Lower lobe of right lung (tissue), 2 donors: ENCODE measurements around the gene EXD3. TPM values are rescaled to one million over a fixed set of nuclear protein-coding genes. Genes with fewer than 3 reads are reported as not detected.

Experiments used
- ATAC-seq, 2 donors: fragments of 200-7000 bp; cut with Tn5 transposase; one replicate each; pipeline ENCODE4 v1.9.1; 2020 to 2022; ENCODE audit warnings: mild to moderate bottlenecking in 2 of 2, moderate library complexity in 2 of 2
- DNase-seq: peaks from one replicate; pipeline ENCODE4 v3.0.0-alpha.2; 2020
- H3K27ac ChIP-seq: fragments of 200-600 bp; one replicate; pipeline ENCODE4 v1.8.0; 2022
- H3K27me3 ChIP-seq: fragments of 200-600 bp; one replicate; pipeline ENCODE4 v1.8.0; 2022; ENCODE audit warnings: low read depth
- H3K36me3 ChIP-seq: fragments of 200-600 bp; one replicate; pipeline ENCODE4 v1.8.0; 2022; ENCODE audit warnings: mild to moderate bottlenecking
- H3K4me1 ChIP-seq: fragments of 200-600 bp; one replicate; pipeline ENCODE4 v1.8.0; 2022
- H3K4me3 ChIP-seq: fragments of 200-600 bp; one replicate; pipeline ENCODE4 v1.8.0; 2022; ENCODE audit warnings: mild to moderate bottlenecking
- H3K9me3 ChIP-seq: fragments of 200-600 bp; one replicate; pipeline ENCODE4 v1.8.0; 2022
- CTCF ChIP-seq: fragments of 200-600 bp; IDR thresholded peaks from one replicate; pipeline ENCODE4 v1.8.0; 2022; ENCODE audit warnings: antibody characterized with exemption, mild to moderate bottlenecking
- intact Hi-C: fragments of 100-400 bp; cut with DNase I; formaldehyde crosslinking; loops from one replicate; pipeline ENCODE4 v1.11.0; 2022
- total RNA-seq: library from RNA; stranded (reverse); fragmentation: NEBNext Ultra II Directional; extraction: Animal tissue kit (Norgen Biotek cat#: 25700); gene quantifications from one replicate; pipeline ENCODE4 v1.2.1, GENCODE V29; 2021
- donor health status: DM: no; HTN: yes; CAD: no; lungs with severe emphysema.

Gene EXD3
- total RNA-seq, 1 donor from 2014 or later: 25.2 TPM

DNA sequence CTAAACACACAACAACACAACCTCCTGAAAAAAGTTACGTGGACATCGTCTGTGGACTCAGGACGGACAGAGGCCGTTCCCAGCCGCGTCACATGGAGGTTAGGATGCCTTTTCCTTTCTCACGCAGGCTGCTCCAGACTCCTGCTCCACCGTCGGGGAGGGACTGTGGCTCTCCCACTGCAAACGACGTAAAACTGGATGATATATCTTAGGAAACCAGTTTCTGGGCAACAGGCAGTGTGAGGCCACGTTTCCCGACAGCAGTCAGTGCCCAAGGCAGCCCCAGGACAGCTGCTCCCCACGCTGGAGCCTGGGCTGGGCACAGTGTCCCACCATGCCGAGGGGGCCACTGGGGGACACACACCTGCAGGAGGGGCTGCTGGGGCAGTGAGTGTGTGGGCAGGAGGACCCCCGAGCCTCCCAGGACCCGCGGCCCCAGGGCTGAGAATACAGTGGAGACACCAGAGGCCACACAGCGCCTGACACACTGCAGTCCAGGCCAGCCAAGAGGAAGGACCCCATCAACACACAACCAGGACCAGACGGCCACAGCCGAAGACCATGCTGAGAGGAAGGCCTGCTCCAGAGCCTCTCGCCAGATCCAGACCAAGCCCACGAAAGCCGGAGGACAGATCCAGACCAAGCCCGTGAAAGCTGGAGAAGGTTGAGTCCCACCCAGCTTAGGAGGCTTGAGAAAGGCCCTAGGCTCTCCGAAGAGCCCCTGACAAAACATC is 26.2 kb downstream of the EXD3 start:
- H3K4me3 ChIP-seq: no peak overlapping the region
- TF ChIP-seq CTCF: no peak
- intact Hi-C loops: no loop called here
- no peak for ATAC-seq
- no peaks in the 10 kb centered on the region for H3K27me3 ChIP-seq
- DNase-seq: no peak
- no peaks in the 10 kb centered on the region for H3K9me3 ChIP-seq
- H3K36me3 ChIP-seq: no peaks in the 10 kb centered on the region
- H3K4me1 ChIP-seq: no peaks in the 10 kb centered on the region
- H3K27ac ChIP-seq: no peak overlapping the region

DNA sequence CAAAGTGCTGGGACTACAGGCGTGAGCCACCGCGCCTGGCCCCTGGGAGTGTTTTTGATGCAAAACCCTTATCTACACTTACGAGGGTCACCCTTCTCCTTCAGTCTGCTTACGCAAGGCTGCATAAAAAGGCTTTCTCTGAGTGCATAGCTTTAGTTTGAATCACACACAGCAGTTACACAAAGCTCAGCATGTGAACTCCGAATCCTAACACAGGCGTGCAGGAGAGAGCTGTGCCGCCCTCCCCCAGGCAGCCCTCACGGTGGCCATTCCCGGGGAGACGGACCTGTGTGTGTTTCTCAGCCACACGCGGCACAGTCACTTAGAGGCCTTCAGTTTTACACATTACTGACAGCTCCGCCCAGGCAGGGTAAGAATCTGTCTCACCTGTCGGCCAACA is 26.7 kb downstream of the EXD3 start:
- no peaks in the 10 kb centered on the region for H3K9me3 ChIP-seq
- intact Hi-C loops: no loop called here
- DNase-seq (no peak), ATAC-seq (no peak)
- no peak overlapping the region for H3K27ac ChIP-seq
- no peaks in the 10 kb centered on the region for H3K36me3 ChIP-seq
- H3K27me3 ChIP-seq: no peaks in the 10 kb centered on the region
- TF ChIP-seq CTCF: no peak
- H3K4me3 ChIP-seq: no peak overlapping the region
- H3K4me1 ChIP-seq: no peaks in the 10 kb centered on the region

- Histone ChIP-seq H3K4me1 (peaks cover 4% of the 10 kb centered on the region), H3K27me3 (no peaks in the 10 kb centered on the region), H3K27ac (no peak overlapping the region), H3K9me3 (no peaks in the 10 kb centered on the region), H3K36me3 (no peaks in the 10 kb centered on the region), H3K4me3 (no peak overlapping the region)
- ATAC-seq: no peak
- TF ChIP-seq CTCF: no peak
- no peak for DNase-seq
- intact Hi-C loops: no loop called here
Observed at GRCh38 chr9:137395666-137396010, 27.3 kb downstream of the EXD3 start.

- Histone ChIP-seq H3K4me3 (no peak overlapping the region), H3K27me3 (no peaks in the 10 kb centered on the region), H3K9me3 (no peaks in the 10 kb centered on the region), H3K27ac (no peak overlapping the region), H3K36me3 (no peaks in the 10 kb centered on the region), H3K4me1 (peaks cover 9% of the 10 kb centered on the region)
- TF ChIP-seq CTCF: no peak
- intact Hi-C loops: no loop called here
- no peak for ATAC-seq
- DNase-seq: no peak
Observed at GRCh38 chr9:137394866-137395665, 27.9 kb downstream of the EXD3 start.

GRCh38 chr9:137393176-137394150 is 29.5 kb downstream of the EXD3 start:
- intact Hi-C loops: no loop called here

More at GRCh38 chr9:137393176-137394150, 29.5 kb downstream of the EXD3 start:
- Histone ChIP-seq H3K27me3 (no peaks in the 10 kb centered on the region), H3K36me3 (no peaks in the 10 kb centered on the region), H3K9me3 (no peaks in the 10 kb centered on the region), H3K4me3 (no peak overlapping the region), H3K4me1 (peaks cover 17% of the 10 kb centered on the region), H3K27ac (no peak overlapping the region)
- ATAC-seq (no peak), DNase-seq (no peak)
- TF ChIP-seq CTCF: no peak
